SK-N-SH (cell line): ENCODE data around the gene PIP5K1C.

Experiments used
- CTCF ChIP-seq: fragments of 200-600 bp; sonication (generic); IDR thresholded peaks from 2 replicates; pipeline ENCODE4 v1.6.1; 2017; ENCODE audit warnings: antibody characterized with exemption, mild to moderate bottlenecking, moderate library complexity
- EZH2phosphoT487 ChIP-seq: fragments of 200-600 bp; sonication (generic); IDR thresholded peaks from 2 replicates; pipeline ENCODE4 v1.6.1; 2017; ENCODE audit warnings: low read depth, mixed run types, mild to moderate bottlenecking, antibody characterized with exemption, moderate library complexity, borderline replicate concordance
- FOXJ3 ChIP-seq: sonication (generic); formaldehyde crosslinking; IDR thresholded peaks from 2 replicates; pipeline ENCODE4 v1.5.1; 2020; ENCODE audit warnings: mild to moderate bottlenecking, missing genetic modification reagents
- GABPA ChIP-seq: IDR thresholded peaks from 2 replicates; pipeline ENCODE4 v1.4.0; 2012; ENCODE audit warnings: low read depth, mild to moderate bottlenecking
- MAX ChIP-seq: IDR thresholded peaks from 2 replicates; pipeline ENCODE4 v1.4.0; 2012; ENCODE audit warnings: low read depth
- MXI1 ChIP-seq: IDR thresholded peaks from 2 replicates; pipeline ENCODE4 v1.6.1; 2012; ENCODE audit warnings: mild to moderate bottlenecking, low read depth, low read length, improper control_type of control experiment
- NFIC ChIP-seq: IDR thresholded peaks from 2 replicates; pipeline ENCODE4 v1.4.0; 2012; ENCODE audit warnings: borderline replicate concordance
- POLR2AphosphoS5 ChIP-seq: IDR thresholded peaks from 2 replicates; pipeline ENCODE4 v1.6.1; 2012; ENCODE audit warnings: low read depth, low read length
- RAD21 ChIP-seq: IDR thresholded peaks from 2 replicates; pipeline ENCODE4 v1.6.1; 2012; ENCODE audit warnings: mild to moderate bottlenecking, low read length
- SIN3A ChIP-seq: IDR thresholded peaks from 2 replicates; pipeline ENCODE4 v1.6.1; 2012; ENCODE audit warnings: low read depth, mild to moderate bottlenecking, low read length, moderate library complexity, borderline replicate concordance
- SMC3 ChIP-seq: IDR thresholded peaks from 2 replicates; pipeline ENCODE4 v1.6.1; 2012; ENCODE audit warnings: low read depth, low read length, improper control_type of control experiment
- TF ChIP-seq, protein P1 (sequence below): fragments of 150-350 bp; IDR thresholded peaks from 2 replicates; pipeline ENCODE4 v1.6.1; 2017; ENCODE audit warnings: antibody characterized with exemption, low read length, low read depth, borderline replicate concordance

DNA sequence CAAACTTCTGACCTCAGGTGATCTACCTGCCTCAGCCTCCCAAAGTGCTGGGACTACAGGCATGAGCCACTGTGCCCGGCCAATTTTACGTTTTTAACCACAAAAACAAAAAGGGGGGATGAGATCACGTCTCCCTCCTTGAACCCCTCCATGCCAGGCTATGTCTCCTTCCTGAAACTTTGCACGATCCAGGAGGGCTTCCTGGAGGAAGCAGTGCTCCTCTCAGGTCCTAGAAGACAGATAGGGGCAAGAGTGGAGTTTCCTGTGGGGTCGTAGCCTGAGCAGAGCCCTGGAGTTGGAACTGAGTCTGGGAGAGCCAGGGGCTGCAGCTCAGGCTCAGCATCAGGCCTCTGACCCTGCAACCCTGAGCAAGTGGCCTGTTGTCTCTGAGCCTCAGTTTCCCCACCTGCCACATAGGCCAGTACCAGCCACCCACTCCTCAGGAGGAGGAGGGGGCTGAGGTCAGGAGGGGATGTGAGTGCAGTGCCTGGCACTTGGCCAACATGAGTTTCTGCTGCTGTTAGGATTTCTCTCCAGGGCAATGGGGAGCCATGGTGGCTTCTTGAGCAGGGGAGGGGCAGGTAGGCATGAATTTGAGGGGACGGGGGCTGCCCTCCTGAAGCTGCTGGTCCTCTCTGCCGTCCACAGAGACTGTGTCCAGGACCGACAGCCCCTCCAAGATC lies 45.2 kb upstream of the PIP5K1C start:
- TF ChIP-seq MXI1: no peak
- no peak for TF ChIP-seq CTCF
- TF ChIP-seq MAX: no peak
- no peak for TF ChIP-seq GABPA
- TF ChIP-seq FOXJ3 (CRISPR knock-in tag): no peak
- TF ChIP-seq POLR2AphosphoS5: no peak
- no peak for TF ChIP-seq RAD21
- no peak for TF ChIP-seq SMC3
- TF ChIP-seq, protein P1, sequence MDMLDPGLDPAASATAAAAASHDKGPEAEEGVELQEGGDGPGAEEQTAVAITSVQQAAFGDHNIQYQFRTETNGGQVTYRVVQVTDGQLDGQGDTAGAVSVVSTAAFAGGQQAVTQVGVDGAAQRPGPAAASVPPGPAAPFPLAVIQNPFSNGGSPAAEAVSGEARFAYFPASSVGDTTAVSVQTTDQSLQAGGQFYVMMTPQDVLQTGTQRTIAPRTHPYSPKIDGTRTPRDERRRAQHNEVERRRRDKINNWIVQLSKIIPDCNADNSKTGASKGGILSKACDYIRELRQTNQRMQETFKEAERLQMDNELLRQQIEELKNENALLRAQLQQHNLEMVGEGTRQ: no peak
- TF ChIP-seq NFIC: no peak
- TF ChIP-seq SIN3A: no peak
- TF ChIP-seq EZH2phosphoT487: no peak
